Endothelial cell of umbilical vein (primary cell): ENCODE data around the gene PALD1. TPM values are rescaled to one million over a fixed set of nuclear protein-coding genes. Genes with fewer than 3 reads are reported as not detected.

ENCODE experiments used
- BruUV-seq: library from RNA; stranded (reverse); fragments of 400-500 nt; replicated peaks from 2 replicates; lab custom pipeline; 2021; lab: Mats Ljungman, UMichigan
- CTCF ChIA-PET: fragments of 300-600, 350-600 bp; sonication (Branson Sonifier 250); formaldehyde crosslinking; loops from one replicate; lab custom pipeline; 2021; ENCODE audit warnings: antibody characterized with exemption, inconsistent platforms; lab: Charles Lee
- POLR2A ChIA-PET: fragments of 300-600, 350-600 bp; sonication (Branson Sonifier 250); formaldehyde crosslinking; loops from one replicate; lab custom pipeline; 2021; ENCODE audit warnings: antibody characterized with exemption, inconsistent platforms; lab: Charles Lee
- DNase-seq: peaks from one replicate; pipeline ENCODE4 v3.0.0-alpha.2; 2011; ENCODE audit warnings: low read depth, low spot score
- FAIRE-seq: peaks from 2 replicates; lab custom pipeline; 2011; peaks lifted over from hg19 to GRCh38; lab: Jason Lieb, UNC
- H2AFZ ChIP-seq: 2 replicates; pipeline ENCODE4 v1.6.0; 2012; ENCODE audit warnings: low read depth, low read length, control low read depth, inconsistent platforms
- H3K27ac ChIP-seq: 2 replicates; pipeline ENCODE4 v1.5.1; 2011; ENCODE audit warnings: low read depth, mild to moderate bottlenecking, control low read depth, low read length, moderate library complexity; ENCODE audit not compliant: insufficient read depth
- H3K27me3 ChIP-seq, 2 experiments: 2 replicates each; pipeline versions ENCODE4 v1.6.0 to v1.6.1; 2011; ENCODE audit warnings: low read length in 2 of 2, mixed read lengths in 1 of 2; ENCODE audit not compliant: control insufficient read depth in 2 of 2, insufficient read depth in 2 of 2
- H3K36me3 ChIP-seq, 2 experiments: 2 replicates in 1 of 2; 3 replicates in 1 of 2; pipeline ENCODE4 v1.5.1; 2011; ENCODE audit warnings: low read length in 2 of 2, mild to moderate bottlenecking in 1 of 2, moderate library complexity in 1 of 2; ENCODE audit not compliant: control insufficient read depth in 2 of 2, insufficient read depth in 2 of 2; ENCODE audit errors: extremely low read depth in 1 of 2
- H3K4me1 ChIP-seq: 3 replicates; pipeline ENCODE4 v1.5.1; 2011; ENCODE audit warnings: mild to moderate bottlenecking, low read length; ENCODE audit not compliant: control insufficient read depth, insufficient read depth; ENCODE audit errors: extremely low read depth
- H3K4me2 ChIP-seq: 2 replicates; pipeline ENCODE4 v1.6.1; 2011; ENCODE audit warnings: low read length, control low read depth, mixed read lengths; ENCODE audit not compliant: insufficient read depth
- H3K4me3 ChIP-seq, 3 experiments: fragments of 200-600 bp in 1 of 3; sonication (generic), shearing (Covaris generic) in 1 of 3; replicated peaks in 1 of 3; 2 replicates each; pipeline ENCODE4 v1.5.1; 2011 to 2016; ENCODE audit warnings: control low read depth in 3 of 3, low read length in 3 of 3, mild to moderate bottlenecking in 2 of 3, inconsistent platforms in 1 of 3, low read depth in 1 of 3, moderate library complexity in 1 of 3; ENCODE audit not compliant: insufficient read depth in 1 of 3
- H3K79me2 ChIP-seq: 2 replicates; pipeline ENCODE4 v1.6.0; 2012; ENCODE audit warnings: low read length, inconsistent platforms; ENCODE audit not compliant: control insufficient read depth, insufficient read depth
- H3K9ac ChIP-seq: replicated peaks from 2 replicates; pipeline ENCODE3; 2011; ENCODE audit warnings: low read length, control low read depth; ENCODE audit not compliant: insufficient read depth; ENCODE audit errors: extremely low read depth
- H3K9me1 ChIP-seq: replicated peaks from 3 replicates; pipeline ENCODE4 v1.6.0; 2011; ENCODE audit warnings: mild to moderate bottlenecking, low read length; ENCODE audit not compliant: control insufficient read depth, insufficient read depth; ENCODE audit errors: extremely low read depth
- H3K9me3 ChIP-seq: replicated peaks from 2 replicates; pipeline ENCODE4 v1.5.1; 2012; ENCODE audit warnings: low read length, inconsistent platforms; ENCODE audit not compliant: control insufficient read depth, insufficient read depth
- H4K20me1 ChIP-seq: replicated peaks from 2 replicates; pipeline ENCODE3; 2011; ENCODE audit warnings: mild to moderate bottlenecking, low read length; ENCODE audit not compliant: control insufficient read depth, insufficient read depth; ENCODE audit errors: extremely low read depth
- CTCF ChIP-seq, 2 donors: IDR thresholded peaks; 1 replicate in 1 of 2; 2 replicates in 1 of 2; pipeline ENCODE4 v1.5.1; 2011; ENCODE audit warnings: low read length in 2 of 2, mild to moderate bottlenecking in 2 of 2, moderate library complexity in 2 of 2, control low read depth in 1 of 2, inconsistent platforms in 1 of 2, low read depth in 1 of 2; ENCODE audit not compliant: insufficient read depth in 1 of 2; ENCODE audit errors: extremely low read depth in 1 of 2
- EZH2 ChIP-seq: IDR thresholded peaks from 2 replicates; pipeline ENCODE4 v1.6.1; 2012; ENCODE audit warnings: borderline replicate concordance, low read depth, mild to moderate bottlenecking, moderate library complexity, low read length, inconsistent platforms; ENCODE audit not compliant: severe bottlenecking
- FOS ChIP-seq: IDR thresholded peaks from 2 replicates; pipeline ENCODE4 v1.6.1; 2011; ENCODE audit warnings: mild to moderate bottlenecking, low read length, moderate library complexity, borderline replicate concordance; ENCODE audit not compliant: insufficient read depth
- GATA2 ChIP-seq: IDR thresholded peaks from 2 replicates; pipeline ENCODE4 v1.7.0; 2011; ENCODE audit warnings: low read depth, mild to moderate bottlenecking, moderate library complexity, mixed read lengths, low read length; ENCODE audit not compliant: insufficient read length, insufficient read depth
- JUN ChIP-seq: IDR thresholded peaks from 2 replicates; pipeline ENCODE4 v1.6.1; 2011; ENCODE audit warnings: borderline replicate concordance, low read depth; ENCODE audit not compliant: insufficient read length, insufficient read depth
- MAX ChIP-seq: IDR thresholded peaks from 2 replicates; pipeline ENCODE4 v1.6.1; 2011; ENCODE audit not compliant: insufficient read depth, insufficient read length
- MYC ChIP-seq: IDR thresholded peaks from one replicate; pipeline ENCODE4 v1.6.1; 2011; ENCODE audit warnings: mild to moderate bottlenecking, low read depth, low read length
- POLR2A ChIP-seq: IDR thresholded peaks from 2 replicates; pipeline ENCODE4 v1.6.1; 2012; ENCODE audit warnings: low read depth, mild to moderate bottlenecking, control low read depth, low read length
- POLR2AphosphoS5 ChIP-seq: IDR thresholded peaks from 2 replicates; pipeline ENCODE4 v1.6.1; 2012; ENCODE audit warnings: low read depth, mild to moderate bottlenecking, control low read depth, low read length, moderate library complexity; ENCODE audit not compliant: insufficient read depth
- dilution Hi-C: fragments of 300-500 bp; cut with MboI; formaldehyde crosslinking; loops from one replicate; pipeline ENCODE4 v1.15.0; 2019; ENCODE audit warnings: low sequenced_read_pairs; ENCODE audit not compliant: extremely low pct_ligation_motif_present
- intact Hi-C: fragments of 100-400 bp; cut with micrococcal nuclease; formaldehyde crosslinking; loops from one replicate; pipeline ENCODE4 v1.10.0; 2022
- polyA plus RNA-seq, 4 experiments: library from polyadenylated mRNA; depleted of rRNA in 3 of 4; stranded (reverse) in 3 of 4; unstranded in 1 of 4; fragments of >200 nt; gene quantifications; 2 replicates each; pipeline versions ENCODE4 v1.2.1 to v1.2.3, GENCODE V29; 2011 to 2012; ENCODE audit warnings: missing spikeins in 1 of 4
- total RNA-seq: library from RNA; stranded (reverse); gene quantifications from 2 replicates; pipeline ENCODE4 v1.2.3, GENCODE V29; 2021

PALD1 gene
- total and polyA plus RNA-seq, 2 donors (not counting 3 experiments of a cell fraction or from before 2014, with no cell fraction given): 16.6 to 73.3 TPM

GRCh38 chr10:70604106-70604505 is 125.5 kb downstream of the PALD1 start:
- H3K79me2 ChIP-seq: no peaks in the 10 kb centered on the region
- ChIA-PET CTCF (no interaction called here), POLR2A (no interaction called here)
- no peak overlapping the region for H2AFZ ChIP-seq
- H3K9me1 ChIP-seq: no peaks in the 10 kb centered on the region
- no peak overlapping the region for H3K9ac ChIP-seq
- no TSS peak for BruUV-seq
- intact Hi-C loops: no loop called here
- dilution Hi-C loops: no loop called here
- H4K20me1 ChIP-seq: no peaks in the 10 kb centered on the region
- TF ChIP-seq POLR2AphosphoS5 (no peak), MAX (no peak), EZH2 (no peak), JUN (no peak), FOS (no peak), MYC (no peak), CTCF (IDR thresholded peaks at IDR 0.05; ENCODE audit: extremely low read depth in 1 of 2, insufficient read depth in 1 of 2, low read depth in 1 of 2, low read length in 2 of 2) (no peak), GATA2 (no peak), POLR2A (no peak)
- H3K9me3 ChIP-seq: no peaks in the 10 kb centered on the region
- H3K4me2 ChIP-seq: no peak overlapping the region
- peaks cover 0 to 4% of the 10 kb centered on the region in 2 experiments for H3K27me3 ChIP-seq
- H3K4me1 ChIP-seq: no peaks in the 10 kb centered on the region
- no peak for FAIRE-seq
- no peak for DNase-seq
- H3K27ac ChIP-seq: no peak overlapping the region
- no peak overlapping the region for H3K4me3 ChIP-seq
- H3K36me3 ChIP-seq: no peaks in the 10 kb centered on the region
